ENCODE data around the gene DUSP1. TPM values are rescaled to one million over a fixed set of nuclear protein-coding genes. Genes with fewer than 3 reads are reported as not detected.

The DUSP1 gene
- total RNA-seq, 4 donors from 2014 or later = 613 to 1,025 (median 690) TPM

GRCh38 chr5:172725785-172726184, 45.2 kb downstream of the DUSP1 start:
- Histone ChIP-seq H3K9me3 (no peaks in the 10 kb centered on the region), H3K4me3 (replicated peaks in 1 of 3) (no peak overlapping the region)
- 96 to 99% methylated on average over 5 of the region's 5 CpGs for WGBS, 2 donors

GRCh38 chr5:172725273-172725672, 45.7 kb downstream of the DUSP1 start:
- DNase-seq = no peak
- intact Hi-C loops (cut with DNase I) = loop anchor here (5.0 kb wide), 1 partner anchor 37 kb away; no protein-coding TSS in a partner anchor
- H3K27ac ChIP-seq = no peak overlapping the region

More at GRCh38 chr5:172725785-172726184, 45.2 kb downstream of the DUSP1 start:
- Histone ChIP-seq H3K36me3 (no peaks in the 10 kb centered on the region), H3K27ac (no peak overlapping the region), H3K4me1 (peaks cover 15 to 39% of the 10 kb centered on the region in 2 donors), H3K27me3 (no peaks in the 10 kb centered on the region)
- TF ChIP-seq CTCF (IDR thresholded peaks at IDR 0.05) (no peak), POLR2A (IDR thresholded peaks at IDR 0.05) (no peak)
- intact Hi-C loops (cut with DNase I) = loop anchor here (5.0 kb wide), 1 partner anchor 37 kb away; no protein-coding TSS in a partner anchor
- no peak for DNase-seq

GRCh38 chr5:172724242-172725183, 46.5 kb downstream of the DUSP1 start:
- no peak for DNase-seq
- H3K27me3 ChIP-seq = no peaks in the 10 kb centered on the region
- peaks cover 15 to 48% of the 10 kb centered on the region in 2 donors for H3K4me1 ChIP-seq
- TF ChIP-seq CTCF (IDR thresholded peaks at IDR 0.05) (no peak), POLR2A (IDR thresholded peaks at IDR 0.05) (no peak)
- no peaks in the 10 kb centered on the region for H3K9me3 ChIP-seq
- H3K4me3 ChIP-seq (replicated peaks in 1 of 3) = no peak overlapping the region
- H3K27ac ChIP-seq = no peak overlapping the region
- 78 to 86% methylated on average over 22 of the region's 22 CpGs for WGBS, 2 donors
- intact Hi-C loops (cut with DNase I) = loop anchor here (5.0 kb wide), 1 partner anchor 38 kb away; no protein-coding TSS in a partner anchor
- no peaks in the 10 kb centered on the region for H3K36me3 ChIP-seq

More at GRCh38 chr5:172725273-172725672, 45.7 kb downstream of the DUSP1 start:
- TF ChIP-seq POLR2A (IDR thresholded peaks at IDR 0.05) = no peak
- no peaks in the 10 kb centered on the region for H3K9me3 ChIP-seq
- peaks cover 15 to 44% of the 10 kb centered on the region in 2 donors for H3K4me1 ChIP-seq
- no peaks in the 10 kb centered on the region for H3K27me3 ChIP-seq
- WGBS, 2 donors = 96 to 97% methylated on average over 10 of the region's 10 CpGs
- no peak overlapping the region for H3K4me3 ChIP-seq (replicated peaks in 1 of 3)
- H3K36me3 ChIP-seq = no peaks in the 10 kb centered on the region

GRCh38 chr5:172723508-172723907, 47.5 kb downstream of the DUSP1 start:
- no peak overlapping the region for H3K27ac ChIP-seq
- peaks cover 15 to 48% of the 10 kb centered on the region in 2 donors for H3K4me1 ChIP-seq
- intact Hi-C loops (cut with DNase I) = no loop called here
- no peak overlapping the region for H3K4me3 ChIP-seq (replicated peaks in 1 of 3)
- no peaks in the 10 kb centered on the region for H3K36me3 ChIP-seq
- H3K9me3 ChIP-seq = no peaks in the 10 kb centered on the region
- DNase-seq = no peak
- 72 to 80% methylated on average over 2 of the region's 2 CpGs for WGBS, 2 donors
- no peak for TF ChIP-seq POLR2A (IDR thresholded peaks at IDR 0.05)
- no peak for TF ChIP-seq CTCF (IDR thresholded peaks at IDR 0.05)
- H3K27me3 ChIP-seq = no peaks in the 10 kb centered on the region

- Histone ChIP-seq H3K27ac (peak overlapping the region in 2 of 3 donors; percentile 19 to 23), H3K27me3 (no peaks in the 10 kb centered on the region), H3K9me3 (no peaks in the 10 kb centered on the region), H3K4me3 (replicated peaks in 1 of 3) (no peak overlapping the region), H3K36me3 (no peaks in the 10 kb centered on the region), H3K4me1 (peaks cover 15 to 47% of the 10 kb centered on the region in 2 donors)
- 56 to 68% methylated on average over 12 of the region's 12 CpGs for WGBS, 2 donors
- TF ChIP-seq POLR2A (IDR thresholded peaks at IDR 0.05) = no peak
- TF ChIP-seq CTCF (IDR thresholded peaks at IDR 0.05) = no peak
- DNase-seq = no peak
- intact Hi-C loops (cut with DNase I) = no loop called here
Measured at GRCh38 chr5:172722327-172722815, 48.6 kb downstream of the DUSP1 start.

Measured in thyroid gland (tissue), 4 donors.